Measurements from ENCODE around the gene QSOX1.

The QSOX1 gene

GRCh38 chr1:180141381-180141934 is 13.2 kb upstream of the QSOX1 start:
- Histone ChIP-seq H3K27me3 (ENCODE audit: control insufficient read depth, low read length) (peaks cover 12% of the 10 kb centered on the region), H3K4me2 (ENCODE audit: low read length) (no peak overlapping the region), H3K4me3 (ENCODE audit: low read length) (no peak overlapping the region), H3K36me3 (ENCODE audit: control insufficient read depth, low read length) (no peaks in the 10 kb centered on the region), H3K27ac (ENCODE audit: low read depth, low read length) (no peak overlapping the region), H3K79me2 (ENCODE audit: control insufficient read depth, low read length) (no peaks in the 10 kb centered on the region), H3K9me2 (replicated peaks; ENCODE audit: control insufficient read depth, low read length) (no peaks in the 10 kb centered on the region), H4K20me1 (ENCODE audit: control insufficient read depth, insufficient read depth, low read depth, low read length) (no peaks in the 10 kb centered on the region), H3F3A (ENCODE audit: control insufficient read depth, insufficient read depth) (no peaks in the 10 kb centered on the region), H3K9me3 (ENCODE audit: control insufficient read depth, insufficient read depth, low read length) (no peaks in the 10 kb centered on the region), H3K4me1 (ENCODE audit: control insufficient read depth, low read length) (no peaks in the 10 kb centered on the region)
- TF ChIP-seq CTCF (IDR thresholded peaks at IDR 0.05; ENCODE audit: low read depth, low read length, poor library complexity, severe bottlenecking) (no peak), EZH2phosphoT487 (IDR thresholded peaks at IDR 0.05; ENCODE audit: borderline replicate concordance, low read length) (no peak)

GRCh38 chr1:180143359-180143758 is 11.3 kb upstream of the QSOX1 start:
- Histone ChIP-seq H3K4me3 (ENCODE audit: low read length) (no peak overlapping the region), H3K36me3 (ENCODE audit: control insufficient read depth, low read length) (no peaks in the 10 kb centered on the region), H3K9me2 (replicated peaks; ENCODE audit: control insufficient read depth, low read length) (no peaks in the 10 kb centered on the region), H3K27ac (ENCODE audit: low read depth, low read length) (no peak overlapping the region), H3K27me3 (ENCODE audit: control insufficient read depth, low read length) (0 out of 2 replicates have a peak, but pooled peaks cover 2% of the 10 kb centered on the region), H3K9me3 (ENCODE audit: control insufficient read depth, insufficient read depth, low read length) (no peaks in the 10 kb centered on the region), H3K4me2 (ENCODE audit: low read length) (no peak overlapping the region), H3K4me1 (ENCODE audit: control insufficient read depth, low read length) (no peaks in the 10 kb centered on the region), H4K20me1 (ENCODE audit: control insufficient read depth, insufficient read depth, low read depth, low read length) (no peaks in the 10 kb centered on the region), H3K79me2 (ENCODE audit: control insufficient read depth, low read length) (no peaks in the 10 kb centered on the region), H3F3A (ENCODE audit: control insufficient read depth, insufficient read depth) (no peaks in the 10 kb centered on the region)
- TF ChIP-seq EZH2phosphoT487 (IDR thresholded peaks at IDR 0.05; ENCODE audit: borderline replicate concordance, low read length): no peak
- TF ChIP-seq CTCF (IDR thresholded peaks at IDR 0.05; ENCODE audit: low read depth, low read length, poor library complexity, severe bottlenecking): no peak

- H3K4me3 ChIP-seq (ENCODE audit: low read length): no peak overlapping the region
- H3K36me3 ChIP-seq (ENCODE audit: control insufficient read depth, low read length): no peaks in the 10 kb centered on the region
- H3F3A ChIP-seq (ENCODE audit: control insufficient read depth, insufficient read depth): no peaks in the 10 kb centered on the region
- H3K9me3 ChIP-seq (ENCODE audit: control insufficient read depth, insufficient read depth, low read length): no peaks in the 10 kb centered on the region
- no peaks in the 10 kb centered on the region for H3K4me1 ChIP-seq (ENCODE audit: control insufficient read depth, low read length)
- no peak overlapping the region for H3K4me2 ChIP-seq (ENCODE audit: low read length)
- no peaks in the 10 kb centered on the region for H3K79me2 ChIP-seq (ENCODE audit: control insufficient read depth, low read length)
- no peaks in the 10 kb centered on the region for H4K20me1 ChIP-seq (ENCODE audit: control insufficient read depth, insufficient read depth, low read depth, low read length)
- TF ChIP-seq EZH2phosphoT487 (IDR thresholded peaks at IDR 0.05; ENCODE audit: borderline replicate concordance, low read length) (no peak), CTCF (IDR thresholded peaks at IDR 0.05; ENCODE audit: low read depth, low read length, poor library complexity, severe bottlenecking) (no peak)
- no peaks in the 10 kb centered on the region for H3K9me2 ChIP-seq (replicated peaks; ENCODE audit: control insufficient read depth, low read length)
- H3K27ac ChIP-seq (ENCODE audit: low read depth, low read length): no peak overlapping the region
- H3K27me3 ChIP-seq (ENCODE audit: control insufficient read depth, low read length): 0 out of 2 replicates have a peak, but pooled peaks cover 2% of the 10 kb centered on the region
Measured at GRCh38 chr1:180144659-180145357, 9.9 kb upstream of the QSOX1 start.
